ENCODE measurements around the gene CCDC183. TPM values are rescaled to one million over a fixed set of nuclear protein-coding genes. Genes with fewer than 3 reads are reported as not detected.
"Not testable (repeated sequence)": the region's sequence is repeated elsewhere in the genome, so short reads cannot be mapped to it uniquely, and the experiment has no call there.

CCDC183 gene
- total RNA-seq, 1 experiment from 2014 or later, result not detected

- DNase-seq (ENCODE audit: low spot score); in situ Hi-C loops (cut with HindIII; ENCODE audit: low sequenced_read_pairs): not testable (repeated sequence)
These were observed 47.9 kb downstream of the CCDC183 start for GRCh38 chr9:136843801-136844740.

GRCh38 chr9:136844761-136845464, 48.8 kb downstream of the CCDC183 start:
- in situ Hi-C loops (cut with HindIII; ENCODE audit: low sequenced_read_pairs), result no loop called here
- no peak for DNase-seq (ENCODE audit: low spot score)

- in situ Hi-C loops (cut with HindIII; ENCODE audit: low sequenced_read_pairs), result no loop called here
- DNase-seq (ENCODE audit: low spot score), result no peak
These were observed 49.5 kb downstream of the CCDC183 start for GRCh38 chr9:136845465-136846260.

GRCh38 chr9:136846376-136847087, 50.4 kb downstream of the CCDC183 start:
- in situ Hi-C loops (cut with HindIII; ENCODE audit: low sequenced_read_pairs), result no loop called here
- DNase-seq (ENCODE audit: low spot score), result no peak

GRCh38 chr9:136847088-136847825, 51.1 kb downstream of the CCDC183 start:
- in situ Hi-C loops (cut with HindIII; ENCODE audit: low sequenced_read_pairs), result no loop called here
- DNase-seq (ENCODE audit: low spot score), result no peak

- in situ Hi-C loops (cut with HindIII; ENCODE audit: low sequenced_read_pairs), result no loop called here
- peak; percentile 47 for DNase-seq (ENCODE audit: low spot score)
These were observed 51.8 kb downstream of the CCDC183 start for GRCh38 chr9:136847826-136848392.

- in situ Hi-C loops (cut with HindIII; ENCODE audit: low sequenced_read_pairs), result no loop called here
- DNase-seq (ENCODE audit: low spot score), result no peak
These were observed 52.4 kb downstream of the CCDC183 start for GRCh38 chr9:136848393-136849037.

GRCh38 chr9:136849038-136849959, 53.2 kb downstream of the CCDC183 start, which contains the start of gene PHPT1:
TSS of gene PHPT1 (plus strand) at chr9:136849409. CDS start at chr9:136849431, 22 bp downstream.
- in situ Hi-C loops (cut with HindIII; ENCODE audit: low sequenced_read_pairs), result no loop called here
- peak; percentile 99 for DNase-seq (ENCODE audit: low spot score)

- in situ Hi-C loops (cut with HindIII; ENCODE audit: low sequenced_read_pairs), result no loop called here
- DNase-seq (ENCODE audit: low spot score), result no peak
These were observed 54.1 kb downstream of the CCDC183 start for GRCh38 chr9:136849960-136850865.

- in situ Hi-C loops (cut with HindIII; ENCODE audit: low sequenced_read_pairs), result no loop called here
- no peak for DNase-seq (ENCODE audit: low spot score)
These were observed 55.0 kb downstream of the CCDC183 start for GRCh38 chr9:136850866-136851775.

GRCh38 chr9:136851941-136852663, 56.0 kb downstream of the CCDC183 start, which contains the start of gene MAMDC4:
TSS of gene MAMDC4 (plus strand) at chr9:136852346. CDS start at chr9:136852417, 71 bp downstream.
- in situ Hi-C loops (cut with HindIII; ENCODE audit: low sequenced_read_pairs), result no loop called here
- DNase-seq (ENCODE audit: low spot score), result no peak

- no peak for DNase-seq (ENCODE audit: low spot score)
- in situ Hi-C loops (cut with HindIII; ENCODE audit: low sequenced_read_pairs), result no loop called here
These were observed 56.8 kb downstream of the CCDC183 start for GRCh38 chr9:136852664-136853595.

Measured in G401 (cell line).